Calu3 (cell line): Measurements from ENCODE around the gene MAP3K4. TPM values are rescaled to one million over a fixed set of nuclear protein-coding genes. Genes with fewer than 3 reads are reported as not detected.
A peak's percentile ranks its signal among the peaks of the same experiment; 100 is the strongest.

Source experiments
- Bru-seq: library from RNA; stranded (reverse); fragments of 400-500 nt; gene quantifications from one replicate; lab custom pipeline; 2021; lab: Mats Ljungman, UMichigan
- BruChase-seq, 2 experiments: library from RNA; stranded (reverse); fragments of 400-500 nt; gene quantifications; one replicate each; lab custom pipeline; 2021; lab: Mats Ljungman, UMichigan
- BruUV-seq: library from RNA; stranded (reverse); fragments of 400-500 nt; replicated peaks from 2 replicates; lab custom pipeline; 2021; lab: Mats Ljungman, UMichigan
- CTCF ChIA-PET: fragments of 300-600 bp; sonication (Branson Sonifier 250); formaldehyde crosslinking; loops from one replicate; lab custom pipeline; 2022; ENCODE audit warnings: antibody characterized with exemption; lab: Charles Lee
- DNase-seq: peaks from one replicate; pipeline ENCODE4 v3.0.0; 2022
- H3K27ac Mint-ChIP-seq: one replicate; pipeline ENCODE4 v1.8.0; 2022; ENCODE audit warnings: mixed read lengths; ENCODE audit not compliant: unreplicated experiment
- H3K27me3 Mint-ChIP-seq: one replicate; pipeline ENCODE4 v1.8.0; 2022; ENCODE audit warnings: mixed read lengths; ENCODE audit not compliant: unreplicated experiment
- H3K36me3 Mint-ChIP-seq: one replicate; pipeline ENCODE4 v1.8.0; 2022; ENCODE audit warnings: mild to moderate bottlenecking, moderate library complexity, mixed read lengths; ENCODE audit not compliant: insufficient read depth, unreplicated experiment
- H3K4me1 Mint-ChIP-seq: one replicate; pipeline ENCODE4 v1.8.0; 2022; ENCODE audit warnings: mild to moderate bottlenecking, low read depth, mixed read lengths; ENCODE audit not compliant: unreplicated experiment
- H3K4me3 Mint-ChIP-seq: one replicate; pipeline ENCODE4 v1.8.0; 2022; ENCODE audit warnings: mild to moderate bottlenecking, low read depth, moderate library complexity, mixed read lengths; ENCODE audit not compliant: unreplicated experiment
- H3K9me3 Mint-ChIP-seq: one replicate; pipeline ENCODE4 v1.8.0; 2022; ENCODE audit warnings: low read depth, mixed read lengths; ENCODE audit not compliant: unreplicated experiment
- CTCF ChIP-seq: fragments of 200-600 bp; IDR thresholded peaks from one replicate; pipeline ENCODE4 v1.8.0; 2022; ENCODE audit warnings: antibody characterized with exemption; ENCODE audit not compliant: unreplicated experiment
- intact Hi-C: fragments of 100-400 bp; cut with micrococcal nuclease; formaldehyde crosslinking; loops from one replicate; pipeline ENCODE4 v1.10.0; 2022; ENCODE audit not compliant: unreplicated experiment
- long read RNA-seq: library from polyadenylated mRNA; stranded (forward); transcript quantifications from one replicate; pipeline ENCODE4 v2.0.0, GENCODE V29; 2022
- total RNA-seq: library from RNA; stranded (reverse); gene quantifications from 2 replicates; pipeline ENCODE4 v1.2.3, GENCODE V29; 2022

Gene MAP3K4, protein sequence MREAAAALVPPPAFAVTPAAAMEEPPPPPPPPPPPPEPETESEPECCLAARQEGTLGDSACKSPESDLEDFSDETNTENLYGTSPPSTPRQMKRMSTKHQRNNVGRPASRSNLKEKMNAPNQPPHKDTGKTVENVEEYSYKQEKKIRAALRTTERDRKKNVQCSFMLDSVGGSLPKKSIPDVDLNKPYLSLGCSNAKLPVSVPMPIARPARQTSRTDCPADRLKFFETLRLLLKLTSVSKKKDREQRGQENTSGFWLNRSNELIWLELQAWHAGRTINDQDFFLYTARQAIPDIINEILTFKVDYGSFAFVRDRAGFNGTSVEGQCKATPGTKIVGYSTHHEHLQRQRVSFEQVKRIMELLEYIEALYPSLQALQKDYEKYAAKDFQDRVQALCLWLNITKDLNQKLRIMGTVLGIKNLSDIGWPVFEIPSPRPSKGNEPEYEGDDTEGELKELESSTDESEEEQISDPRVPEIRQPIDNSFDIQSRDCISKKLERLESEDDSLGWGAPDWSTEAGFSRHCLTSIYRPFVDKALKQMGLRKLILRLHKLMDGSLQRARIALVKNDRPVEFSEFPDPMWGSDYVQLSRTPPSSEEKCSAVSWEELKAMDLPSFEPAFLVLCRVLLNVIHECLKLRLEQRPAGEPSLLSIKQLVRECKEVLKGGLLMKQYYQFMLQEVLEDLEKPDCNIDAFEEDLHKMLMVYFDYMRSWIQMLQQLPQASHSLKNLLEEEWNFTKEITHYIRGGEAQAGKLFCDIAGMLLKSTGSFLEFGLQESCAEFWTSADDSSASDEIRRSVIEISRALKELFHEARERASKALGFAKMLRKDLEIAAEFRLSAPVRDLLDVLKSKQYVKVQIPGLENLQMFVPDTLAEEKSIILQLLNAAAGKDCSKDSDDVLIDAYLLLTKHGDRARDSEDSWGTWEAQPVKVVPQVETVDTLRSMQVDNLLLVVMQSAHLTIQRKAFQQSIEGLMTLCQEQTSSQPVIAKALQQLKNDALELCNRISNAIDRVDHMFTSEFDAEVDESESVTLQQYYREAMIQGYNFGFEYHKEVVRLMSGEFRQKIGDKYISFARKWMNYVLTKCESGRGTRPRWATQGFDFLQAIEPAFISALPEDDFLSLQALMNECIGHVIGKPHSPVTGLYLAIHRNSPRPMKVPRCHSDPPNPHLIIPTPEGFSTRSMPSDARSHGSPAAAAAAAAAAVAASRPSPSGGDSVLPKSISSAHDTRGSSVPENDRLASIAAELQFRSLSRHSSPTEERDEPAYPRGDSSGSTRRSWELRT (N-terminal part only)
- 62.2 and 71.7 TPM in 2 replicates for total RNA-seq
- Bru-seq, nascent RNA = percentile 88 among the genes with signal in this experiment
- percentile 81 among the genes with signal in this experiment for BruChase-seq, experiment 1, labeled RNA remaining after a 6-hour chase
- BruChase-seq, experiment 2, labeled RNA remaining after a 2-hour chase = percentile 87 among the genes with signal in this experiment
- long read RNA-seq, full-length matches to known transcripts = 7 of 13 reads
- long read RNA-seq, partial matches to known transcripts = 4 of 13 reads
- long read RNA-seq, other reads (novel, unspliced or antisense) = 2 of 13 reads

GRCh38 chr6:160991406-160992060, at the start of gene MAP3K4:
TSS of gene MAP3K4 (plus strand) at chr6:160991769. CDS start at chr6:160991932, 163 bp downstream.
- H3K9me3 Mint-ChIP-seq = no peaks in the 10 kb centered on the region
- CTCF ChIA-PET = interaction anchor here (0.9 to 2.1 kb wide), 3 partner anchors 73 to 382 kb away, joined by 3 to 6 read pairs (median 4); no protein-coding TSS in a partner anchor
- peak; percentile 91 for DNase-seq
- peaks cover 30% of the 10 kb centered on the region for H3K36me3 Mint-ChIP-seq
- peak within 1 kb of the TSS; percentile 95 for H3K4me3 Mint-ChIP-seq
- BruUV-seq = no TSS peak
- H3K4me1 Mint-ChIP-seq = peaks cover 9% of the 10 kb centered on the region
- peak within 1 kb of the TSS; percentile 97 for H3K27ac Mint-ChIP-seq
- no peaks in the 10 kb centered on the region for H3K27me3 Mint-ChIP-seq
- no peak for TF ChIP-seq CTCF
- intact Hi-C loops = loop anchor here (2.0 to 10.0 kb wide), 5 partner anchors 59 to 381 kb away; partner anchors contain the start of gene AGPAT4

DNA sequence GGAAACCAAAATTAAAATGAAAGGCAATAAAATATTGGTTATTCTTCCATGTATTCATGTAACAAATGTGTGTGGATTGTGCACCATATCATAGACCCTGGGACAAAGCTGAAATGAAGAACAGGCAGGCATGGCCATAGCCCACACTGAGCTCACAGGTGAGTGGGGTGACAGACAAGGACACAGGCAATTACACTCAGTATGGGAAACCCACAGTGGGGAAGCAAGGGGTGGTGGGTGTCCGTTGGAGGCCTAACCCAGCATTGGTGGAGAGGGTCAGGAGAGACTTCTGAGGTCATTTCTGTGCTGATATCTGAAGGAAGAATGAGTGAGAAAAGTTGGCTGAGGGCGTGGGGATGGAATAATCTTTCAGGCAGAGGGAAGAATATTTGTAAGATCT, 47.6 kb upstream of the MAP3K4 start:
- CTCF ChIA-PET = no interaction called here
- H3K27me3 Mint-ChIP-seq = no peaks in the 10 kb centered on the region
- H3K4me3 Mint-ChIP-seq = no peak overlapping the region
- BruUV-seq = no TSS peak
- TF ChIP-seq CTCF = no peak
- H3K4me1 Mint-ChIP-seq = no peaks in the 10 kb centered on the region
- intact Hi-C loops = no loop called here
- H3K36me3 Mint-ChIP-seq = no peaks in the 10 kb centered on the region
- no peak overlapping the region for H3K27ac Mint-ChIP-seq
- no peak for DNase-seq
- H3K9me3 Mint-ChIP-seq = no peaks in the 10 kb centered on the region

DNA sequence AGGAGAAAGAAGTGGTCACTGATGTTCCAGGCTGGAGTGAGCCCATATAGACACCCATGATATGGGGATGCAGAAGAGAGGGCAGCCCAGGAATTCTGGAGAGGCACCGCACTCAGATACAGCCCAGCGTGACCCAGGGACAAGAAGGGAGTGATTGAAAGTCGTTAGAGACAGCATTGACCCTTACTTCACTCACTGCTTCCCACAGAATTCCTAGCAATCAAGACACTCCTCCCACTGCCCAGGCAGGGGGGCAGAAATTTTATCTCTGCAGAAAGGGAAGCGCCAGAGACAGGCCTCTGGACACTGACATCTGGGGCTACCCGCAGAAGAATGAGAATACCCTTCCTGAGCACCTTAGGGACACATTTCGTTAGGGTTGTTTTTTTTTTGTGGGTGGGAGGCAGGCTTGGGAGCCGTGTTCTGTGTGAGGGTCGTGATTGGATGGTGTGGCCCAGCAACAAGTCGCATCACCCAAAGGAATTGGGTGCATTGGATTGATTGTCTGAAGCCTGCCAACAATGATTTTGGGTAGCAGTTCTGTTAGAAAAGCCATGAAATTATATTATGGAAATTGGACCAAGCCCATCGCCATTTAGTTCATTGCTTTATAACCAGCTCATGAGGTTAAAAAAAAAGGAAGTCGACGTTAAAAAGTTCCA, 45.9 kb upstream of the MAP3K4 start:
- DNase-seq = no peak
- no peaks in the 10 kb centered on the region for H3K36me3 Mint-ChIP-seq
- no TSS peak for BruUV-seq
- no peak for TF ChIP-seq CTCF
- intact Hi-C loops = no loop called here
- H3K4me1 Mint-ChIP-seq = no peaks in the 10 kb centered on the region
- no peaks in the 10 kb centered on the region for H3K9me3 Mint-ChIP-seq
- H3K27ac Mint-ChIP-seq = no peak overlapping the region
- H3K4me3 Mint-ChIP-seq = no peak overlapping the region
- CTCF ChIA-PET = no interaction called here
- H3K27me3 Mint-ChIP-seq = no peaks in the 10 kb centered on the region
